Nucleus accumbens (tissue), 56 donors: ENCODE data around the gene ZFR.
"Not testable (repeated sequence)": the region's sequence is repeated elsewhere in the genome, so short reads cannot be mapped to it uniquely, and the experiment has no call there.

Experiments
- DNase-seq, 56 donors: peaks; one replicate each; lab custom pipeline; 2025; lab: John Stamatoyannopoulos, UW

The ZFR gene

DNA sequence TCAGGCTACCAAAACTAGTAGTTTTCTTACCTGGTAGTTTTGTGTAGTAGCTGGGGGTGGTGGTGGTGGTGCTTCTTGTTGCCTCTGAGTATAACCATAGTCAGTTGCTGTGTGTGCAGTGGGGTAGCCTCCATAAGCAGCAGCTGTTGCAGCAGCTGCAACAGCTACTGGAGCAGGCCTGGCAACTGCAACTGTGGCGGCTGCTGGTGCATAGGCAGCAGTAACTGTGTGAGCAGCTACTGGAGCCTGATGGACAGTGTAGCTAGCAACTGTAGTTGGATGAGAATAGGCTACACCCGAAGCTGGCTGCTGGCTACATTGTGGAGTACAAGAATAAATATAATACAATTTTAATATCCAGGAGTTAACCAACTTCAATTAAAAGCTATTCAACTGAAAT, 24.7 kb downstream of the ZFR start:
- DNase-seq, result peak in 22 of 56 donors; percentile 3 to 61 (median 16)

DNA sequence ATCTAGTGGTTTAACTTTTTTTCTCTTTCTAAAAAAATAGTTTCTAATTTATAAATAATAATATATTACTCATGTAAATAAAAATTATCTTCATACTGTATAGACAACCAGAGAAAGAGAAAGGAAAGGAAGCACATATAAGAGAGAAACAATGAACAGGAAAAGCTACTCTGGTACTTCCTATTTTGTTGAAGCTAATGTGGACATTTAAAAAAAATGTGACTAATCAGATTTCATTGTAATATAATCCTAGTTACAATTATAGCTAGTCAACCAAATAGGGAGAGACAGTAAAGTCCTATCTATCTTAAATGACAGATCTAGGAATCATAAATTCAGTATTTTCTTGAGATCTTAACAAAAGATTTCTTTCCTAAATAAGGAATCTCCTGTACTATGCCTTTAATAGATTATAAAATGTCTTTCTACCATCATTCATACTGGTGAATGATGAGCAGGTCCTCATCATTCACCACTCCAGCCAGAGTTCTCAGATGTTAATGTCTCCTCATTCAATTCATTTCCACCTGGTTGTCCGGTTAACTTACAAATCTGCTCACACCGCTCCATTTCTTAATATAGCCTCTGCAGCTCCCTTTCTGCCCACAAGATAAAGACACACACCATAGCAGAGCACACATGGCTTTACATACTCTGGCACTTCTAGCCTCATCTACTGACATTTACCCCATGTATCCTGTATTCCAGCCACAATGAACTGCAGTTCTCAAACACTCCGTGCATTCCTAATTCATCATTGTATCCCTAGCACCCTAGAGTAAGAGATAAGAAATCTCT, 30.9 kb downstream of the ZFR start:
- no peak for DNase-seq

DNA sequence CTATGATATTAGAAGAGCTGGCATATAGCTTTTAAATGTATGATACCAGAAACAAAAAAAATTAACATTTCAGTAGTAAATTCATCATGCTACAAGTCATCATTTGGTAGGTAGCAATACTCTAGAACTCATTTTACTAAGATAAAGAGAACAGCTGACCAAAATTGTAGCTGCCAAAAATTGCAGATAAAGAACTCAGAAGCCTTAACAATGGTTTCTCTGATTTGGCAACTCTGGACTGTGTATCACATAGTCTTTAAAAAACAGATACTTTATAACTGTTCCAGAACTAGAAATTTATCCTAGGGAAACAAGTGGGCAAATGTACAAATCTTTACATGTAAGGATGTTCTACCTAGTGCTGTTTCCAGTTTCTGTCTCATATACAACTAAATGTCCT, 33.9 kb downstream of the ZFR start:
- DNase-seq, result no peak

DNA sequence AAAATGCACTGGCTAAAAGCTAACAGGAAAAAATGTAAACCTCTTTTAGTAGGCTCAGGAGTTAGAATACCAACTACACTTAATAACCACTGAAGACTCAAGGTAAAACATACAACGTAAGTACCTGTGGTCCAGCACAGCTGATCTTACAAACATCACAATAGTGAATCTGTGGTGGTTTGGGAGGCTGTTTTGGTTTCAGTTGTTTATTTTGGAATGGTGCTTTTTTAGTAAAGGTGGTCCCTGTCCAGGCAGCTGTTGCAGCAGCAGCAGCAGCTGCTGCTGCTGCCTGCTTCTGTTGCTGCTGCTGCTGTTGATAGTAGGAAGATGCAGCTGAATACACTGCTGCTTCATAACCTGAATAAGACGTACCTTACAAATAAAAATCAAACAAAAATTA, 37.9 kb downstream of the ZFR start:
- no peak for DNase-seq

DNA sequence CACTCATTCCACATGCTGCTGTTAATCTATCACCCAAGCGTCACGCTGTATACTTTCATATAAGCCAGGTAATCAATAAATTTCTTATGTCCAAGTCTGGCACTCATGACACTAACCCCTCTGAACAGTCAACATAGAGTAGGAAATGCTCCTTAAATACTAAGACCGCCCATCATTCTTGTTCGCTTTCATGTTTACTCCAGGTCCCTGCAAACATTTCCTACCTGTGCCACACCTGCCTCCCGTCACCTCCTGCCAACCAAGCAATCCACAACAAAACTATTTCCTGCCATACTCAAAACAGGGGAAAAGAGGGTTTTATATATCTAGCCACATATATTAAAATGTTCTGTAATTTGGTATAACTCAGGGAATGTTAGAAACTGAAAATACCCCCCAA, 39.0 kb downstream of the ZFR start:
- no peak for DNase-seq

DNA sequence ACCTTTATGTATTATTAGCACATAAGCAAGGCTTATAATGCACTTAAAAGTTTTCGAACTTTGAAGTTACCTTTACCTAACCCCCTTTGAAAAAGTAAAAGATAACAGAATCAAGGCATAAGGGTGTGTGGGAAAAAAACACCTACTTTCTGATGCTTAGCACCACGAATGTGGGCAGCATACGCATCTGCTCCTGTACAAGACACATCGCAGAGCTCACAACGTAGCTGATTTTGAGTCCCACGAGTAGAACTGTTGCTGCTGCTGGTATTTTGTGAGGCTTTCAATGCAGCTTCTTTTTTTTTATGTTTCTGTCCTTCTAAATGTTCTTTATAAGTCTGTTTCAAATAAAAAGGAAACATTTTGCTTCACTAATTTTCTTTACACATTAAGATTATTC, 40.8 kb downstream of the ZFR start:
- peak in 12 of 56 donors; percentile 7 to 51 (median 38) for DNase-seq

DNA sequence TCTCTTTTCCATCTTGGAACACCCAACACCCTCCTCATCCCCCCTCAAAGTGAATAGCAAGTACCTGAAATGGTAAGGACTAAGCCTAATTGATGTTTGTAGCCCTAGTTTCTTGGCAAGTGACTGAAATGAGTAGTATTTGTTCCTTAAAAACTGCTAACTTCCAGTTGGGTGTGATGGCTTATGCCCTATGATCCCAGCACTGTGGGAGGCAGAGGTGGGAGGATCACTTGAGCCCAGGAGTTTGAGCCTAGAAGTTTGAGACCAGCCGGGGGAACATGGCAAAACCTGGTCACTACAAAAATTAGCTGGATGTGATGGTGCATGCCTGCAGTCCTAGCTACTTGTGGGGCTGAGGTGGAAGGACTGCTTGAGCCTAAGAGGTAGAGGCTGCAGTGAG, 44.1 kb downstream of the ZFR start:
- DNase-seq, result no peak

DNA sequence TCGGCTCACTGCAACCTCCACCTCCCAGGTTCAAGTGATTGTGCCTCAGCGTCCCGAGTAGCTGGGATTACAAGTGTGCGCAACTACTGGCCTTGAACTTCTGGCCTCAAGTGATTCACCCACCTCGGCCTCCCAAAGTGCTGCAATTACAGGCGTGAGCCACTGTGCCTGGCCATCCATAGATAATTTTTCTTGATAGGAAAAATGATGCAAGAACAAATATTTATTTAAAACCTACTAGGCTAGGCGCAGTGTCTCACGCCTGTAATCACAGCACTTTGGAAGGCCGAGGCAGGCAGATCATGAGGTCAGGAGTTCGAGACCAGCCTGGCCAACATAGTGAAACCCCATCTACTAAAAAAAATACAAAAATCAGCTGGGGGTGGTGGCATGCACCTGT, 45.8 kb downstream of the ZFR start:
- not testable (repeated sequence) for DNase-seq

DNA sequence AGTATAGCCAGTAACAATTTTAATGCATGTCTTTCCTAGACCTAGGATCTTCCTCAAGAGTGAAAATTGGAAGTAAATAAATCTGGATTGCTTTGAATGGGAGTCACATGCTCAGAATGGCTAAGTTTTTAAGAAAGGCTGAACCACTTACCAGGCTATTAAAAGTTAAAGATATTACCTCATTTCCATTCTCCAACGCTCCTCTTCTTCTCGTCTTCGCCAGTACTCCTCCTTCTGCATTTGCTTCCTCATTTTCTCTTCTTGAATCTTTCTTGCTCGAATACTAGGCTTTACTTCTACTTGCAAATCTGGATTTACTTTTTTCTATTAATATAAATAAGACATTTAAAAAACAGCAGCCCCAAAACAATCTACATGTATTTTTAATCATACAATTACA, 49.6 kb downstream of the ZFR start:
- DNase-seq, result no peak

DNA sequence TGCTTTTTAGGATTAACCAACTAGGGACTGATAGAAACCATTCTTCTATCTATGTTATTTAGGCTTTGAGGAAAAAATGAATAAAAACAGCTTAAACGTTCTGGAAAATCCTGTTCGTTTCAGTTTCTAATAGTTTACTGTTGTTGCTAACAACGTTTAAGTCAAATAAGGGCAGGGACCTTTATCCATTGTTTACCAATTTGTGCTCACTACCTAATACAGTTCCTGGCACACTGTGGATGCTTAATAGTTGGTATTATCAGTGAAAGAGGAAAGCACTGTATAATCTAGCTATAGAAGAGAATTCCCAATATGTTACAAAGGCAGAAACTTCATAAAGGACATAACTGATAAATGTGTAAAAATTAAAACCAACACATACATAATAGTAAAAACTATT, 52.5 kb downstream of the ZFR start:
- DNase-seq, result no peak

DNA sequence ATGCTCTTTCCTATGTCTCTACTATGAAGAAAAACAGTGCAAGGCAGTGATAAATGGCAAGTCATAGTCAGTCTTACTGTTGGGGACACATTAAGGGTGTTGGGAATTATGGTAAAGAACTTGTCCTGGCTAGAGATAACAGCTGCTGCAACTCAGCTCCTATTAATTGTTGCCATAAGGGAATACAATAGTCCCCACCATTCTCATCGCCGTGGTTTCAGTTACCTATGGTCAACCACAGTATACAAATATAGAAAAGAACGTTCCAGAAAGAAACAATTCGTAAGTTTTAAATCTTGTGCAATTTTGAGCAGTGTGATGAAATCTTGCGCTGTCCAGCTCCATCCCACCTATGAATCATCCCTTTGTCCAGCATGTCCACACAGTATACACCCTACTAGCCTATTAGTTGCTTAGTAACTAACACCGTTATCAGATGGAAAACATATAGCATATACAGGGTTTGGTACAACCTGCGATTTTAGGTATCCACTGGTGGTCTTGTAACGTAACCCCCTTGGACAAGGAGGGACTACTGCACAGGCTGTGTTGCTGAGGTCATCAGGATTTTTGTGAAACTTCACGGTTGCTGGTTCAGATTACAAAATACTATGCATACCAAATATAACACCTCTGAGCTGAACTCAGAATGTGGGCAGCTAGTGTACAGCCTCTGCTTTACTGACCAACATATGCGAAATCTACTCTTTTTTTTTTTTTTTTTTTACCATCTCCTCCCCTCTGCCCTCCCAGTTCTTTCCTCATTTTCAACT, 53.5 kb downstream of the ZFR start:
- peak in 1 of 56 donors; percentile 5 for DNase-seq

DNA sequence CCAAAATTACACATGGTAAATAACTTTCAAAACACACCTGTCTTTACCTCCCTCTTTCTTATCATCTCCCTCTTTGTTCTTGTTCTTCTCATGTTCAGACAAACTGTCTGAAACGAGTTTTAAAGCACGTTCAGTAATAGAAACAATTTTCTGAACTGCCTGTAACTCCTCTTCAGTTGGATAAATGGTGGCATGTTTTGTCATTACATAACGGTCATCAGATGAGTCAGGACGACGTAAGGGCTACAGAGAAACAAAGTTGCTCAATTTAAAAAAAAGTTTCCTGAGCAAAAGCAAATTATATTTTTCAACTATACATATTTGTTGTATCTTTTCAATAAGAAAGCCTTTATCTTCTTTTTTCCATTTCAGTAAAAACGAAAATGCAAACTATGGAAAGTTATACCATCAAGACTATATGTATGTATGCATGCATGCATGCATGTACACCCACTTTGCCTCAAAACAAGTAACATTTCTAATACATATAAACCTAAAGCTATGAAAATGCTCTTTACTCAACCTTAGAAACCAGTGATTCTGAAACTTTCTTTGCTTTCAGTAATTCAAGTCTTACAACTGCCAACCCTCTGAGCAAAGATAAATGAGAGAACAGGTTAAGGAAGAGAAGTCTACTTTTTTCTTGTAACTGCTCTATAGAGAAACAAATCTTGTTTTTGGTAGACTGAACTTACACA, 56.0 kb downstream of the ZFR start:
- DNase-seq, result no peak

DNA sequence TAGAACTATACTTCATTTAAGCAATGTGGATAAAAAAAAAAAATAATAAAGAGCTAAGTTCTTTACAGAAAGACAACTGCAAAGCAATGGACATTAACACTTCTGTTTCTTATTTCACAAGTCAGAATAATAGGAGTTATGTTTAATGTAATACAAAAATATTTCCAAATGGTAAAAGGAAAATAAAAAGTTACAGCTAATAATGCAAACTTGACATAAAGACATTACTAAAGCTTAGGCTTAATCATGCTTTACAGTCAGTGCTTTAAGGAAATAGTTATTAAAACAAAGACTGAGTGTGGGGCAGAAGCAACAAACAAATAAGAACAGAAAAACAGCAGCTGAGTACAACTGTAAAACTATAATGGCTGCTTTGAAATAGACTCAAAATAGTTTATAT, 56.7 kb downstream of the ZFR start:
- DNase-seq, result no peak

DNA sequence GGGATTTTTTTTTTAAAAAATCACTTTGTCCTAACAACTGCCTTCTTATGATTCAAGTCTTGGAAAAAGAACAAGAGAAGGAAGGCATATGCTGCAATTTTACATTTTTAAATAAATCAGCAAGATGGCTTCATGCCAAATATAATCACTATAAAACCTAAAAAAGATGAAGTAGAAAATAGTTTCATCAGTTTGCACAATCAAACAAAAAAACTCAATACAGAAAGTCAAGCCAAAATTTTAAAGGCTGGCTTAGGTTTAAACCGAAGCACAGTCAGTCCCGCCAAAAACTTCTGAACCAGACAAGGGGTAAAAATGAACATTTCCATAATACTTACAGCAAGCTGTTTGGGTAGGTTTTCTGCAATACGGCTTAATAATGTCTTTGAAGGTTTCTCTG, 57.3 kb downstream of the ZFR start:
- DNase-seq, result no peak

DNA sequence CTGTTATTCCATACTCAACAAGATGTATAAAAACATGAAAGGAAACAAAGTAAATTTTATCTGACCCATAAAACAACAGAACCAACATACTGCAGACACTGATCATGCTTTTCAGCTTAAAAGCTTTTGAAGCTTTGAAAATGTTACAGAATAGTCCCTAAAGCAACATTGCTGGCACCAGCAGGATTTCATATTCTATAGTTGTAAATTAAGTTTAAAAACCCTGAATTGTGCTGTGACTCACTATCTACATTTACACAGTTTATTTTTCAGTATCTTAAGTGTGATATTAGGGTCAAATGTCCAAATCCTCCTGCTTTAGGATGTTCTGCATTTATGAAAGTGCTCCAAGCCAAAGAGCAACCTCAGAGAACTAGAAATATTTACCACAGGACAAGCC, 59.9 kb downstream of the ZFR start:
- no peak for DNase-seq

DNA sequence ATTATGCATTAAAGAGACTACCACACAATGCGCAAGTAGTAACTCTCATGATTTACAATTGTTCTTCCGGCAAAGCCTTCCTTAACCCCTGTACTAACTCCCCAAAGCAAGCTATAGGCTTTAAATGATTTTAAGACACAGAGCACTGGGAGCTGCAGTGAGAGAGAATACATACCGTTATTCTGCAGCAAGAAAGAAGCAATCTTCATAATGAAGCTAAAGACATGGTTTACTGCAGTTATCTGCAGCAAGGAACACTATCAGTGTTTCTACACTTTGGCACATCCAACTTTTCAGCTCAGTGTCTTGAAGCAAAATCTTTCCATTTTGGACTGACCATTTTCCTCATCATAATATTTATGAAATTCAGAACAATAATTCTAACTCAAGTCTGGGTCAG, 61.0 kb downstream of the ZFR start:
- DNase-seq, result no peak

DNA sequence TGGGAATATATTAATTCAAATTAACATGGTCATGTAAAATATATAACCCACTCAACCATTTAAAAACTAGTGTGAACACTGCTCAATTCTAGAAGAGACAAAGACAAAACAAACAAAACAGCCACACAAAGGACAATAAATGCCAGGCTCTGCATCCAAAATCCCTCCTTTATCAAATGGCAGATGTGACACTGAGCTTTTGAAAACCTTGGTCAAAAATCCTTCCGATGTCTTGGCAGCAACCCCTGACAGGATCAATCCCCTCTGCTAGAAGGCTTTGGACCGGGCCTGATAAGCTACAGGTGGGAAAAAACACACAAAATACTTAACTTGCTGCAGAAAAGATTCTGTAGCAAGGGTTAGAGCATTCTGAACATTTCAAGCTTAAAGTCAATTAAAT, 61.5 kb downstream of the ZFR start:
- DNase-seq, result peak in 1 of 56 donors; percentile 2

DNA sequence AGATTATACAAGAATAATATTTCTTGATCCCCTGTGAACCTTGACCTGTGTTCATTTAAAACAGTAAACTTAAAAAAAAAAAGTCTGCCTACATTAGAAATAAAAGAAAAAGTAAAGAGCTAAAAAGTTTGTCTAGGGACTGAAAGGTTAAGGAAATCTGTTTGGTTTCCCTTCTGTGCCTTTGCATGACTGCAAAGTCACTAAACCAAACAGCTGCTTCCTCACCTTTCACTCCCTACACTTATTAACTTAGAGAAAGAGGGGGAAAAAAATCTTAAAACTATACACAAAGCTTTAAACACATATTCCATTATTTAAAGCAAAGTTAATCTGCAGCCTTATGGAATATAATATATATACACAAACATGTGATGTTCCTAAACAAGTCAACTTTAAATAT, 65.1 kb downstream of the ZFR start:
- DNase-seq, result no peak

DNA sequence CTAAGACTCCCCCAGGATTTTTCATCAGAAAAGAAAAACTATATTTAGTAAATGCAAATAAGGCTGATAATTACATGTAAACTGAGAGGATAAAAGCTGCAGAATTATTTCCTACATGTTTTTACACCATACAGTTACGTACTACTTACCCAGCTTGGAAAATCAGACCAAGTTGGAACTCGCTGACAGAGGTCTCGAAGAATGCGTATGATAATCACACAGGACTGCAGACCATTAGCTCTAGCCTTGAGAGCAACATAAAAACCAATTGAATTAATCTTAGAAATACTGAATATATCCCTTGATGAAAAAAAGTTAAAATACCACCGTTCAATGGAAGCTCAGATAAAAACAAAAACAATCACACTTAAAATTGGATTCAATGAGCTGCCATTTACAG, 65.6 kb downstream of the ZFR start:
- no peak for DNase-seq

DNA sequence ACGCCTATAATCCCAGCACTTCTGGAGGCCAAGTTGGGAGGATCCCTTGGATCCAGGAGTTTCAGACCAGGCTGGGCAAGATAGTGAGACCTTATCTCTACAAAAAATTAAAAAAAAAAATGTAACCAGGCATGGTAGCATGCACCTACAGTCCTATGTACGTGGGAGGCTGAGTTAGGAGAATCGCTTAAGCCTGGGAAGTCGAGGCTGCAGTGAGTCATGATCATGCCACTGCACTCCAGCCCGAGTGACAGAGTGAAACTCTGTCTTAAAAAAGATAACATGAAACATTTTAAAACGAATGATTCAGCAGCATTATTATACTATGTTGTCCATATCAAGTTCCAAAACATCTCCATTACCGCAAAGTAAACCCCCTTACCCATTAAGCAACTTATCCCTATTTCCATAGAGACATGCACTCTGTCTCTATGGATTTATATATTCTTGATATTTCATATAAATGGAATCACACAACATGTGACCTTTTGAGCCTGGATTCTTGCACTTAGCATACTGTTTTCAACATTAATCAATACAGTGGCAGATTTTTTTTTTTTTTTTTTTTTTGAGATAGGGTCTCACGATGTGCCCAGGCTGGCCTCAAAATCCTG, 74.9 kb downstream of the ZFR start:
- peak in 5 of 56 donors; percentile 5 to 27 (median 19) for DNase-seq

DNA sequence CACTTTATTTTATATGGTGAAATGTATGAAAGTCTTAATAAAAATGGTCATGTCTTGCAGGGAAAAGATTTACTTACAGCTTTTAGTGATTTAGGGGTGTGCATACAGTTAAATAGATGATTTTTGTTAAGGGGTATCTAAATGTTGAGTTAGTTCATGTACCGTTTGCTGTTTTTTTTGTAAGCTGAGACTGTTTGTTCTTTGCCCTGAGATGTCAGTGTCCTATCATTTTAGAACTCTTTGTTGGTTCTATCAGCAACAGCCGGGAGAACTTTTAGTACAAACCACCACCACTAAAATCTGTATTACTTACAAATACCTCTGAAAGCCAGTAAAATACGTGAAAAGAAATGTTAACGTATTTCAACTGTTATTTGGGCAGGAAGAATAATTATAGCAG, 75.5 kb downstream of the ZFR start:
- no peak for DNase-seq
